HG03135 (cell line): Measurements from ENCODE around the gene ITCH.
"Not testable (repeated sequence)": the region's sequence is repeated elsewhere in the genome, so short reads cannot be mapped to it uniquely, and the experiment has no call there.

Experiments used
- ATAC-seq: cut with Tn5 transposase; IDR thresholded peaks from one replicate; pipeline ENCODE4 v1.9.1; 2021; ENCODE audit warnings: mild to moderate bottlenecking, moderate library complexity; ENCODE audit not compliant: unreplicated experiment

Gene ITCH

DNA sequence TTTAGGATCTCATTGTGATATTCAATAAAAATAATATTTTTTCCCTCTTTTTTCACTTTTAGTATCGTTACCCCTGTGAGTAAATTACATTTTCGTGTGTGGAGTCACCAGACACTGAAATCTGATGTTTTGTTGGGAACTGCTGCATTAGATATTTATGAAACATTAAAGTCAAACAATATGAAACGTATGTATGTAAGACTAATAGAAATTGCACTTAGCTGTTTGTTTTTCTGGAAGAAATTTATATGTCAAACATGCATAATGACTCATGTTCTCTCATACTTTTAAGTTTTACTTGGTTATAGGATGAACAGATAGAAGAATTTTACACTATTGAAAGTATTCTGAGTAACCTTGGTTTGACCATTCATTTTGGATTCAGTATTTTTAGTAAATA lies 49.4 kb downstream of the ITCH start:
- ATAC-seq, result no peak

DNA sequence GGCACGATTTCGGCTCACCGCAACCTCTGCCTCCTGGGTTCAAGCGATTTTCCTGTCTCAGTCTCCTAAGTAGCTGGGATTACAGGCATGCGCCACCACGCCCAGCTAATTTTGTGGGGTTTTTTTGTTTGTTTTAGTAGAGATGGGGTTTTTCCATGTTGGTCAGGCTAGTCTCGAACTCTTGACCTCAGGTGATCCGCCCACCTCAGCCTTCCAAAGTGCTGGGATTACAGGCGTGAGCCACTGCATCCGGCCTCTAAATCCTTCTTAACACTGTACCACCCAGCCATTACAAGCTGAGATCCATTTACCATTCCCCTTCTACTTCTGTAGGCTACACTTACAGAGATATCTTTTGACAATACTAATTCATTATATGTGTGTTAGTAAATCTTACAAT lies 51.5 kb downstream of the ITCH start:
- ATAC-seq, result not testable (repeated sequence)

DNA sequence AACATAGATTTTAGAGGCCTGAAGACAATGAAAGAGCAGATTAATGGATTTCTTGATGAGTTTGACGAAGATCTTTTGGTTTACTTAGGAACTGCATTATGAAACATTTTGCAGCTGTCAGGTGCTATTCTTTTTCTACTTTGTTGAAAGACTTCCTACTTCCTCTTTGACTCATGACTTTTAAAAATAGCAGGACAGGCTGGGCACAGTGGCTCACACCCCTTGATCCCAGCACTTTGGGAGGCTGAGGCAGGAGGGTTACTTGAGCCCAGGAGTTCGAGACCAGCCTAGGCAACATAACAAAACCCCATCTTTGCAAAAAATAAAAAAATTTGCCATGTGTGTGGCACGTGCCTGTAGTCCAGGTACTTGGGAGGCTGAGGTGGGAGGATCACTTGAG lies 52.0 kb downstream of the ITCH start:
- peak; percentile 57 for ATAC-seq

DNA sequence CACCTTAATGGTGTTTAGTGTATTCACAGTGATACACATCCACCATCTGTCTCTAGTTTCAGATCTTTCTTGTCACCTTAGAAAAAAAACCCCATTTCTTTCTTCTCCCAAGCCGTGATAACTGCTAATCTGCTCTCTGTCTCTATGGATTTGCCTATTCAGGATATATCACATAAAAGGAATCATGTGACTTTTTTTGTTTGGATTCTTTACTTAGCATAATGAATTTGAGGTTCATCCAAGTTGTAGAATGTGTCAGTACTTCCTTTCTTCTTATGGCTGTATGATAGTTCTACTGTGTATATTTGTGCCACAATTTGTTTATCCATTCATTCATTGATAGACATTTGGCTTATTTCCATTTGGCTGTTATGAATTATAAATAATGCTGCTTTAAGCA lies 57.1 kb downstream of the ITCH start:
- ATAC-seq, result no peak

DNA sequence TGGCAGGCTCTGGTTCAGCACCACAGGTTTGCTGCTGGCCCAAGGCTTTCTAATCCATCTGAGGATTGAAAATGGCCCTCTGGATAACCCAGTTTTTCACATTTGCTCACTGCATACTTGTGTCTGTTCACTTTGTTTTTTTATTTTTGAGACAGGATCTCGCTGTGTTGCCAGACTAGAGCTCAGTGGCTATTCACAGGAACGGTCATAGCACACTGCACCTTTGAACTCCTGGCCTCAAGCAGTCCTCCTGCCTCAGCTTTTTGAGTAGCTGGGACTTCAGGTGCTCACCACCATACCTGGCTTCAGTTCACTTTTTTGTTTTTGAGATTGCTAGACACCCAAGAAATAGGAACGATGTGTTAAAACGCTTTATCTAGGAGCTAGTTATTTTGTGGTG lies 57.9 kb downstream of the ITCH start:
- no peak for ATAC-seq

DNA sequence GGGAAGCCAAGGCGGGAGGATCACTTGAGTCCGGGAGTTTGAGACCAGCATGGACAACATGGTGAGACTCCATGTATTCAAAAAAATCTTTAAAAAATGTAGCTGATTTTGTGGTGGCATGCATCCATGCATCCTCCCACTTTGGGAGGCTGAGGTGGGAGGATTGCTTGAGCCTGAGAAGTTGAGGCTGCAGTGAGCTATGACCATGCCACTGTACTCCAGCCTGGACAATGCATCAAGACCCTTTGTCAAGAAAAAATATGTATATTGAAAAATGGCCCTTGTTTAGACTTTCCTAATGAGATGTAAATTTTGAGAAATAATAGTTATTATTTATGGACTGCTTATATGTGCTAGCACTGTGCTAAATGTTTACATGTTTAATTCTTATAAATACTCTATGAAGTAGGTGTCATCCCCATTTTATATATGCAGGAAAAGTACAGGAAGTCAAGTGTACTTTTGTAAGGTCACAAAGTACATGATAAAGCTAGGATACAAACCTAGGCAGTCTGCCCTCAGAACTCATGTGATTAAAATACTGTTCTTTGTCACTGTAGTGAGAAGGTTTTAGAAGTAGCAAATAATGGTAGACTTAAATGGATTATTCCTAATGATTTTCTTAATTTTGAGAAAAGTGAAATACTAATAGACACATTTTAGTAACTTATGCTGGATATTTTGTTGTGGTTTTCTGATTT lies 58.8 kb downstream of the ITCH start:
- ATAC-seq, result no peak

DNA sequence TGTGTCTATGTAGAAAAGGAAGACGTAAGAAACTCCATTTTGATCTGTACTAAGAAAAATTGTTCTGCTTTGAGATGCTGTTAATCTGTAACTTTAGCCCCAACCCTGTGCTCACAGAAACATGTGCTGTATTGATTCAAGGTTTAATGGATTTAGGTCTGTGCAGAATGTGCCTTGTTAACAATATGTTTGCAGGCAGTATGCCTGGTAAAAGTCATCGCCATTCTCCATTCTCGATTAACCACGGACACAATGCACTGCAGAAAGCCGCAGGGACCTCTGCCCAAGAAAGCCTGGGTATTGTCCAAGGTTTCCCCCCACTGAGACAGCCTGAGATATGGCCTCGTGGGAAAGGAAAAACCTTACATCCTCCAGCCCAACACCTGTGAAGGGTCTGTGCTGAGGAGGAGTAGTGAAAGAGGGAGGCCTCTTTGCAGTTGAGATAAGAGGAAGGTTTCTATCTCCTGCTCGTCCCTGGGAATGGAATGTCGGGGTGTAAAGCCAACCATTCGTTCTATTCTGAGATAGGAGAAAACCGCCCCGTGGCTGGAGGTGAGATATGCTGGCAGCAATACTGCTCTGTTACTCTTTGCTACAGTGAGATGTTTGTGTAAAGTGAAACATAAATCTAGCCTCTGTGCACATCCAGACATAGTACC lies 62.1 kb downstream of the ITCH start:
- not testable (repeated sequence) for ATAC-seq

- ATAC-seq, result no peak
These were observed 63.0 kb downstream of the ITCH start for GRCh38 chr20:34426026-34426425.

DNA sequence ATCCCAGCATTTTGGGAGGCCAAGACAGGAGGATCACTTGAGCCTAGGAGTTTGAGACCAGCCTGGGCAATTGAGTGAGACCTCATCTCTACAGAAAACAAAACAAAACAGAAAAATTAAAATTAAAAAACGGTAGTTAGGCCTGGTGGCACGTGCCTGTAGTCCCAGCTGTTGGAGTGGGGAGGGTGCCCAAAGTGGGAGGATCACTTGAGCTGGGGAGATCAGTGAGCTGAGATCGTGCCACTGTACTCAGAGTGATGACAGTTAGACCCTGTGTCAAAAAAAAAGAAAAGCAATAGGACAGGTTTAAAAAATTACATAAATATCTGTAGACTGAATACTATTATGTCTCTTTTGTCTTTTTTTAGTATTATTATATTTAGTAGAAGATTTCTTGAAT lies 64.3 kb downstream of the ITCH start:
- ATAC-seq, result no peak

DNA sequence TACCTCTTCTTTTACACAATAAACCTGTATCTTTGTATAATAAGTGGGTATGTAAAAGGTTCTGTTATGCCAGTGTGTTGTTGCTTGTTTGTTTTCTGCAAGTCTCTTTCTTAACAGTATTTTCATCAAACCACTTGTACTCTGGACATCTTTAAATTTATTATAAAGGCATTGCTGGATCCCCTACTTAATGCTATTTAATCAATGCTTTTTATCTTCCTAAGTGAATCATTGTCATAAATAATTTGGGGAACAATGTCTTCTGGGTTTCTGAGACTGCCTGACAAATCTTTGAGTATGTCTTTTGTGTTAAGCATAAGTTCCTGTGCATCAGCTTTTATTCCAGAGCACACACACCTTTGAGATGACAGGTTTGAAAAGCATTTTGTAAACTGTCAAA lies 64.7 kb downstream of the ITCH start:
- no peak for ATAC-seq

DNA sequence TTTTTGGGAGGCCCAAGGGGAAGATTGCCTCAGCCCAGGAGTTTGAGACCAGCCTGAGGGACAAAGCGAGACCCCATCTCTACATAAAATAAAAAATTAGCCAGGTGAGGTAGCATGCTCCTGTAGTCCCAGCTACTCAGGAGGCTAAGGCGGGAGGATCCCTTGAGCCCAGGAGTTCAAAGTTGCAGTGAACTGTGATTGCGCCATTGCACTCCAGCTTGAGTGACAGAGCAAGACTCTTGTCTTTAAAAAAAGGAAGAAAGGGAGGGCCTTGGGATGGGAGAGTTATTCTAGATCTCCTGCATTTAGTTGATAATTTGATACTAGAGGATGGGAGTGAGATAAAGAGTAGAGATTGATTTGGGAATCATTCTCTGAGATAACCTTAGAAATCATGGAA lies 68.1 kb downstream of the ITCH start:
- no peak for ATAC-seq

DNA sequence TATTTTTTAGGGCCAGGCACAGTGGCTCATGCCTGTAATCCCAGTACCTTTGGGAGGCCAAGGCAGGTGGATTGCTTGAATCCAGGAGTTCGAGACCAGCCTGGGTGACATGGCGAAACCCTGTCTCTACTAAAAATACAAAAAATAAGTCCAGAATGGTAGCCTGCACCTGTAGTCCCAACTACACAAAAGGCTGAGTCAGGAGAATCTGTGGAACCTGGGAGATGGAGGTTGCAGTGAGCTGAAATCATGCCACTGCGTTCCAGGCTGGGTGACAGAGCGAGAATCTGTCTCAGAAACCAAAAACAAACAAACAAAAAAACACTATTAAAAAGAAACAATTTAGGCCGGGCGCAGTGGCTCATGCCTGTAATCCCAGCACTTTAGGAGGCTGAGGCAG lies 69.6 kb downstream of the ITCH start:
- ATAC-seq, result not testable (repeated sequence)

DNA sequence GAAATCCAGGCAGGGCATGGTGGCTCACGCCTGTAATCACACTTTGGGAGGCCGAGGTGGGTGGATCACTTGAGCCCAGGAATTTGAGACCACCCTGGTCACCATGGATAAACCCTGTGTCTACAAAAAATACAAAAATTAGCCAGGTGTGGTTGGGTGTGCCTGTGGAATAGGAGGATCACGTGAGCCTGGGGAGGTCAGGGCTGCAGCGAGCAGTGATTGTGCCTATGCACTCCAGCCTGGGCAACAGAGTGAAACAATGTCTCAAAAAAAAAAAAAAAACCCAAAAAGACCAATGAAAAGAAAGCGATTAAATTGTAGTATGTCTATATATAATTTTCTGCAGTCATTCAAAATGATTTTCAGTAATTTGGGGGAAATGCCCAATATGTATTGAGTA lies 70.3 kb downstream of the ITCH start:
- ATAC-seq, result no peak

- no peak for ATAC-seq
These were observed 72.5 kb downstream of the ITCH start for GRCh38 chr20:34435589-34435988.

DNA sequence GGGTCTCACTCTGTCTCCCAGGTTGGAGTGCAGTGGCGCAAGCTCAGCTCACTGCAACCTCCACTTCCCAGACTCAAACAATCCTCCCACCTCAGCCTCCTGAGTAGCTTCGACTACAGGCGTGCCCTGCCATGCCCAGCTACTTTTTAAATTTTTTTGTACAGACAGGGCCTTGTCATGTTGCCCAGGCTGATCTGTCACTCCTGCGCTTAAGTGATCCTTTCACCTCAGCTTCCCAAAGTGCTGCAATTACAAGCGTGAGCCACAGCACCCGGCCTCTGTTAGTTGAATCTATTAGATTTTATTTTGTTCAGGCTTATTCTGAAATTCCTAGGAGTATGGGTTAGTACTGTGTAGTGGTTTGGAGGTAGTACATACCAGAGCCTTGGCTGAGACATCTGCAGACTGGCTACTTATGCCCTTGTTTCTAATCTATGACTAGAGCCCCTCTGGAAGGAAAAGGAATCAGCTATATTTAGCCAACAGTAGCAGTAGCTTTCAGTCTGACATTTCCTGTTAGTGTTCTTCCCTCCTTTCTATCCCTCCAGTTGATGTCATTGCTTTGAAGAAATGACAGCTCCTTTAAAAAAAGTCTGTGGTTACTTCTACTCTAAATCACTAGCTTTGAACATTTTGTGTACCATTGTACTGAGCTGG lies 74.4 kb downstream of the ITCH start:
- ATAC-seq, result no peak

- no peak for ATAC-seq
These were observed 76.1 kb downstream of the ITCH start for GRCh38 chr20:34439168-34439567.

- not testable (repeated sequence) for ATAC-seq
These were observed 78.3 kb downstream of the ITCH start for GRCh38 chr20:34441423-34441822.

- ATAC-seq, result no peak
These were observed 80.5 kb downstream of the ITCH start for GRCh38 chr20:34443546-34443945.

- ATAC-seq, result no peak
These were observed 82.3 kb downstream of the ITCH start for GRCh38 chr20:34445177-34446065.

DNA sequence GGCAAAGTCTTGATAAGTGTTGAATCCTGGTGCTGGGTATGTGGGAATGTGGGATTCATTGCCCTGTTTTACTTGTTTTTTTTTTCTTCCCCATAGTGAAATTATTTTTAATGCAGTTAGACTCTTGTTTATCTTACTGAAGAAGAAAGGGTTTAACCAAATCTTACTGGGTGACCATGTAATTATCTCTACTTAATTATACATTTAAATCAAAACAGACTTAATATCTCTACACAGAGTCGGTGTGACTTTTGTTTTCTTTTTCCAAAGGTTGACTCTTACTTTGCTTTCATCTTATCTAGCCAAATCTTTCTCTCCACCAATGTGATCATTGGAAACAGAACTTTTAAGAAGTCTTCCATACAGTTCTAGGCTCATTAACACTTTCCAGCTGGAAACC lies 85.4 kb downstream of the ITCH start:
- no peak for ATAC-seq
